GM12891 (cell line): ENCODE results near the gene PITPNC1.

Experiments
- POLR2A ChIP-seq: IDR thresholded peaks from 2 replicates; pipeline ENCODE4 v1.6.1; 2011; ENCODE audit warnings: low read depth, low read length, control low read depth
- POLR2AphosphoS5 ChIP-seq: IDR thresholded peaks from 2 replicates; pipeline ENCODE4 v1.6.1; 2011; ENCODE audit warnings: low read depth, low read length, control low read depth
- SPI1 ChIP-seq: IDR thresholded peaks from 2 replicates; pipeline ENCODE4 v1.6.1; 2011; ENCODE audit warnings: low read depth, low read length, control low read depth
- TAF1 ChIP-seq: IDR thresholded peaks from 2 replicates; pipeline ENCODE4 v1.6.1; 2011; ENCODE audit warnings: low read depth, low read length, control low read depth

DNA sequence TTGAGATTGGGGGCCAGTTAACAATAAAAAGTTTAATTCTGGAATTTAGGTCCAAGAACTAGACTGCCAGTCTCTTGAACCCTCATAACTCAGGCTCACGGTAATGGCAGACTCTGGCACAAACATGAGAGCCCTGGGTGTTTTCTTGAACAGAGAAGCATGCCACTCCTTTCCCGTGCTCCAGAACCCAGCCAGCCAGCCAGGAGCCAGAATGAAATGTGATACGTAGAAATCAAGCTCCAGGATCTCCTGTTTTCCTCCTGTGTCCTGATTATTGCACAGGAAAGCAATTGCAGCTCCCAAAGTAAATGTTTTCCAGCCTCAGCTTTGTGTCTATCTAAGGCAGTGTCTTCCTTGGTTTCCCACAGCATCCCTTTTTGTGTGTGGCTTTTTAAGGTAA lies 294.4 kb downstream of the PITPNC1 start:
- TF ChIP-seq POLR2AphosphoS5, result no peak
- TF ChIP-seq POLR2A, result no peak
- TF ChIP-seq TAF1, result no peak
- no peak for TF ChIP-seq SPI1
